NCI-H2107 (cell line): ENCODE measurements around the gene DNAJB14.
A peak's percentile ranks its signal among the peaks of the same experiment; 100 is the strongest.

ENCODE experiments used
- DNase-seq: peaks from one replicate; lab custom pipeline; 2025; lab: John Stamatoyannopoulos, UW

The DNAJB14 gene

GRCh38 chr4:99943904-99944437 lies 2.4 kb downstream of the DNAJB14 start:
- no peak for DNase-seq

- DNase-seq: no peak
Measured at GRCh38 chr4:99938243-99938753, 8.1 kb downstream of the DNAJB14 start.

- DNase-seq: no peak
Measured at GRCh38 chr4:99934891-99935290, 11.5 kb downstream of the DNAJB14 start.

GRCh38 chr4:99927566-99927965 lies 18.9 kb downstream of the DNAJB14 start:
- DNase-seq: no peak

- no peak for DNase-seq
Measured at GRCh38 chr4:99921174-99921573, 25.2 kb downstream of the DNAJB14 start.

GRCh38 chr4:99918656-99919055 lies 27.8 kb downstream of the DNAJB14 start:
- no peak for DNase-seq

- DNase-seq: no peak
Measured at GRCh38 chr4:99917575-99917974, 28.8 kb downstream of the DNAJB14 start.

- no peak for DNase-seq
Measured at GRCh38 chr4:99915449-99915848, 31.0 kb downstream of the DNAJB14 start.

- DNase-seq: no peak
Measured at GRCh38 chr4:99894998-99895397, 51.4 kb downstream of the DNAJB14 start.

- peak; percentile 66 for DNase-seq
Measured at GRCh38 chr4:99894161-99894997, 52.0 kb downstream of the DNAJB14 start, which contains the start of gene LAMTOR3. Gene LAMTOR3 (minus strand): TSS chr4:99894427. CDS start chr4:99893963, 464 bp downstream.

- DNase-seq: no peak
Measured at GRCh38 chr4:99893839-99894160, 52.6 kb downstream of the DNAJB14 start.

GRCh38 chr4:99893029-99893428 lies 53.4 kb downstream of the DNAJB14 start:
- DNase-seq: no peak

- DNase-seq: no peak
Measured at GRCh38 chr4:99891351-99891750, 55.1 kb downstream of the DNAJB14 start.

- DNase-seq: no peak
Measured at GRCh38 chr4:99887837-99888236, 58.6 kb downstream of the DNAJB14 start.

GRCh38 chr4:99886146-99886545 lies 60.3 kb downstream of the DNAJB14 start:
- no peak for DNase-seq

- DNase-seq: no peak
Measured at GRCh38 chr4:99885687-99886086, 60.7 kb downstream of the DNAJB14 start.

GRCh38 chr4:99885063-99885664 lies 61.3 kb downstream of the DNAJB14 start:
- peak; percentile 4 for DNase-seq

- no peak for DNase-seq
Measured at GRCh38 chr4:99879458-99879857, 67.0 kb downstream of the DNAJB14 start.

GRCh38 chr4:99878604-99879003 lies 67.8 kb downstream of the DNAJB14 start:
- DNase-seq: no peak

GRCh38 chr4:99876946-99877345 lies 69.5 kb downstream of the DNAJB14 start:
- DNase-seq: no peak

GRCh38 chr4:99875071-99875470 lies 71.3 kb downstream of the DNAJB14 start:
- DNase-seq: no peak

GRCh38 chr4:99872570-99872969 lies 73.8 kb downstream of the DNAJB14 start:
- no peak for DNase-seq

GRCh38 chr4:99868126-99868596 lies 78.3 kb downstream of the DNAJB14 start:
- no peak for DNase-seq
